Progenitor cell of endocrine pancreas (in vitro differentiated cells): Measurements from ENCODE around the gene CORO2B. TPM values are rescaled to one million over a fixed set of nuclear protein-coding genes. Genes with fewer than 3 reads are reported as not detected.

Source experiments
- DNase-seq: peaks from one replicate; pipeline ENCODE4 v3.0.0; 2021; ENCODE audit warnings: low spot score; ENCODE audit not compliant: unreplicated experiment
- H3K27ac Mint-ChIP-seq: 2 replicates; pipeline ENCODE4 v1.8.0; 2021; ENCODE audit warnings: mild to moderate bottlenecking, moderate library complexity, mixed read lengths
- H3K27me3 Mint-ChIP-seq: 2 replicates; pipeline ENCODE4 v1.8.0; 2021; ENCODE audit warnings: mixed read lengths
- H3K36me3 Mint-ChIP-seq: 2 replicates; pipeline ENCODE4 v1.8.0; 2022; ENCODE audit warnings: mixed read lengths; ENCODE audit not compliant: insufficient read depth
- H3K4me1 Mint-ChIP-seq: 2 replicates; pipeline ENCODE4 v1.8.0; 2021; ENCODE audit warnings: low read depth, mixed read lengths
- H3K4me3 Mint-ChIP-seq: 2 replicates; pipeline ENCODE4 v1.8.0; 2021; ENCODE audit warnings: low read depth, mild to moderate bottlenecking, moderate library complexity, mixed read lengths
- H3K9me3 Mint-ChIP-seq: 2 replicates; pipeline ENCODE4 v1.8.0; 2021; ENCODE audit warnings: low read depth, mixed read lengths
- long read RNA-seq: library from polyadenylated mRNA; unstranded; transcript quantifications from one replicate; pipeline ENCODE4 v2.0.0, GENCODE V29; 2020
- total RNA-seq: library from RNA; stranded (reverse); gene quantifications from 2 replicates; pipeline ENCODE4 v1.2.1, GENCODE V29; 2021
- TF ChIP-seq, protein P1 (sequence below): fragments of 200-600 bp; sonication (generic); IDR thresholded peaks from one replicate; pipeline ENCODE4 v1.5.0; 2021; ENCODE audit warnings: antibody characterized with exemption, mild to moderate bottlenecking; ENCODE audit not compliant: unreplicated experiment

Gene CORO2B, protein sequence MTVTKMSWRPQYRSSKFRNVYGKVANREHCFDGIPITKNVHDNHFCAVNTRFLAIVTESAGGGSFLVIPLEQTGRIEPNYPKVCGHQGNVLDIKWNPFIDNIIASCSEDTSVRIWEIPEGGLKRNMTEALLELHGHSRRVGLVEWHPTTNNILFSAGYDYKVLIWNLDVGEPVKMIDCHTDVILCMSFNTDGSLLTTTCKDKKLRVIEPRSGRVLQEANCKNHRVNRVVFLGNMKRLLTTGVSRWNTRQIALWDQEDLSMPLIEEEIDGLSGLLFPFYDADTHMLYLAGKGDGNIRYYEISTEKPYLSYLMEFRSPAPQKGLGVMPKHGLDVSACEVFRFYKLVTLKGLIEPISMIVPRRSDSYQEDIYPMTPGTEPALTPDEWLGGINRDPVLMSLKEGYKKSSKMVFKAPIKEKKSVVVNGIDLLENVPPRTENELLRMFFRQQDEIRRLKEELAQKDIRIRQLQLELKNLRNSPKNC
- total RNA-seq, result 1.5 and 2.0 TPM in 2 replicates
- long read RNA-seq, result 0 reads

DNA sequence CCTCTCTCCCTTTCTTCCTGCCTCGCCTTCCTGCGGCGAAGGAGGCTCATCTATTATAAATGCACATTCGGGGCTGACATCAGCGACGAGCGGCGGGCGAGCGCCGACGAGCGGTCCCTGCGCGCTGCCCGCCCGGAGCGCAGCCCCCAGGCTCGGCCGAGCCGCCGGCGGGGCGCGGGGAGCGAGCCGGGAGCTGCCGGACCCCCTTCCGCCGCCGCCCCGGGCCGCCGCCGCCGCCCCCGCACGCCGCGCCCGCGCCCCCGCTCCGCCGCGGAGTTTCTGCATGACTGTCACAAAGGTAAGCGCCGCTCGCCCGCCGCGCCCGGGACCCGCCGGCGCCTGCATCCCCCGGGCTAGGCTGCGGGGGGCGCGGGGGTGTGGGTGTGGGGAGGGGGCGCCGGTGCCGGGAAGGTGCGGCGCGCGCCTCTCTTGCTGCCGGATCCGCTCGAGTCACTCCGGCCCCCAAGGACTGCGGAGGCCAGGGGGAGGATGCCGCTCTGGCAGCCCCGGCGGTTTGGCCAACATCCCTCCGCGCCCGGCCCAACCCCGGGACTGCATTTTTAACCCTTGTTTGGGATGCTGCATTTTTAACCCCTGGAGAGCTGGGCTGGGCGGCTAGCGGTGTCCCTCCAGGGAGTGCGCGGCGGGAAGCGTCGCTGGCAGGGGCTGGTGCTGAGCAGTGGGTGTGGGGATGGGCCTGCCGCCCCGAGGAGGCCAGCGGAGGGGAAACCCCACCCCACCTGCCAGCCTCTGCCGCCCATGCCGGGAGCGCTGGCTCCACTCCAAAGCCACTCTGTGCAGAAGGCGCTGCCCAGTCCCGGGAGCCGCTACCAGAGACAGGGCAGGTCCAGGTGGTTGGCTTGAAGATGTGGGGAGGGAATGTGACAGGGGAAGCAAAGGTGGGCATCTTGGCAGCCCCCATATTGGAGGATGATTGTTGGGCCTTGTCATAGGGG, at the start of gene CORO2B:
Gene CORO2B, plus strand, starts transcription at position 14 of the 956 bp plus-strand sequence. Its CDS starts 270 bp downstream, at position 284.
- peaks cover 4% of the 10 kb centered on the region for H3K4me1 Mint-ChIP-seq
- H3K36me3 Mint-ChIP-seq, result no peaks in the 10 kb centered on the region
- peak within 1 kb of the TSS; percentile 57 for H3K27ac Mint-ChIP-seq
- peak within 1 kb of the TSS; percentile 69 for H3K4me3 Mint-ChIP-seq
- peaks cover 72% of the 10 kb centered on the region for H3K27me3 Mint-ChIP-seq
- no peaks in the 10 kb centered on the region for H3K9me3 Mint-ChIP-seq
- DNase-seq, result peak; percentile 32
- TF ChIP-seq, protein P1, sequence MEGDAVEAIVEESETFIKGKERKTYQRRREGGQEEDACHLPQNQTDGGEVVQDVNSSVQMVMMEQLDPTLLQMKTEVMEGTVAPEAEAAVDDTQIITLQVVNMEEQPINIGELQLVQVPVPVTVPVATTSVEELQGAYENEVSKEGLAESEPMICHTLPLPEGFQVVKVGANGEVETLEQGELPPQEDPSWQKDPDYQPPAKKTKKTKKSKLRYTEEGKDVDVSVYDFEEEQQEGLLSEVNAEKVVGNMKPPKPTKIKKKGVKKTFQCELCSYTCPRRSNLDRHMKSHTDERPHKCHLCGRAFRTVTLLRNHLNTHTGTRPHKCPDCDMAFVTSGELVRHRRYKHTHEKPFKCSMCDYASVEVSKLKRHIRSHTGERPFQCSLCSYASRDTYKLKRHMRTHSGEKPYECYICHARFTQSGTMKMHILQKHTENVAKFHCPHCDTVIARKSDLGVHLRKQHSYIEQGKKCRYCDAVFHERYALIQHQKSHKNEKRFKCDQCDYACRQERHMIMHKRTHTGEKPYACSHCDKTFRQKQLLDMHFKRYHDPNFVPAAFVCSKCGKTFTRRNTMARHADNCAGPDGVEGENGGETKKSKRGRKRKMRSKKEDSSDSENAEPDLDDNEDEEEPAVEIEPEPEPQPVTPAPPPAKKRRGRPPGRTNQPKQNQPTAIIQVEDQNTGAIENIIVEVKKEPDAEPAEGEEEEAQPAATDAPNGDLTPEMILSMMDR, result no peak

DNA sequence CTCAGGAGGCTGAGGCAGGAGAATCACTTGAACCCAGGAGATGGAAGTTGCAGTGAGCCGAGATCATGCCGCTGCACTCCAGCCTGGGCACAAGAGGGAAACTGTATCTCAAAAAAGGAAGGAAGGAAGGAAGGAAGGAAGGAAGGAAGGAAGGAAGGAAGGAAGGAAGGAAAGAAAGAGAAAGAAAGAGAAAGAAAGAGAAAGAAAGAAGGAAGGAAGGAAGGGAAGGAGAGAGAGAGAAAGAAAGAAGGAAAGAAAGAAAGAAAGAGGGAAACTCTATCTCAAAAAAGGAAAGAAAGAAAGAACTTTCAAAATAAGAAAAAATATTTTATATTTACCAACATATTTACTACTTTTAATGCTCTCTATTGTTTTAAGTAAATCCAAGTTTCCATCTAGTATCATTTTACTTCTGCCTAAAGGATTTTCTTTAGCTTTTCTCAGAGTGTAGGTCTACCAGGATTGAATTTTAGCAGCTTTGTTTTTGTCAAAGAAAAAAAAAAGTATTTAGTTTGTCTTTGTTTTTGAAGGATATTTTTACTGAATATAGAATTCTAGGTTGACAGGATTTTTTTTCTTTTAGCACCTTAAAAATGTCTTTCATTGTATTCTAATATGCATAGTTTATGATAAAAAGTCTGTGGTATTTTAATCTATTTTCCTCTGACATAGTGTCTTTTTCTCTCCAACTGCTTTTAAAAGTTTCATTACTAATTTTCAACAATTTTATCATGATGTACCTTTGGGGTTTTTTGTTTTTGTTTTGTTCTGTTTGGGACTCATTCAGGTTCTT, 47.2 kb upstream of the CORO2B start:
- TF ChIP-seq, protein P1, result no peak
- no peak overlapping the region for H3K27ac Mint-ChIP-seq

DNA sequence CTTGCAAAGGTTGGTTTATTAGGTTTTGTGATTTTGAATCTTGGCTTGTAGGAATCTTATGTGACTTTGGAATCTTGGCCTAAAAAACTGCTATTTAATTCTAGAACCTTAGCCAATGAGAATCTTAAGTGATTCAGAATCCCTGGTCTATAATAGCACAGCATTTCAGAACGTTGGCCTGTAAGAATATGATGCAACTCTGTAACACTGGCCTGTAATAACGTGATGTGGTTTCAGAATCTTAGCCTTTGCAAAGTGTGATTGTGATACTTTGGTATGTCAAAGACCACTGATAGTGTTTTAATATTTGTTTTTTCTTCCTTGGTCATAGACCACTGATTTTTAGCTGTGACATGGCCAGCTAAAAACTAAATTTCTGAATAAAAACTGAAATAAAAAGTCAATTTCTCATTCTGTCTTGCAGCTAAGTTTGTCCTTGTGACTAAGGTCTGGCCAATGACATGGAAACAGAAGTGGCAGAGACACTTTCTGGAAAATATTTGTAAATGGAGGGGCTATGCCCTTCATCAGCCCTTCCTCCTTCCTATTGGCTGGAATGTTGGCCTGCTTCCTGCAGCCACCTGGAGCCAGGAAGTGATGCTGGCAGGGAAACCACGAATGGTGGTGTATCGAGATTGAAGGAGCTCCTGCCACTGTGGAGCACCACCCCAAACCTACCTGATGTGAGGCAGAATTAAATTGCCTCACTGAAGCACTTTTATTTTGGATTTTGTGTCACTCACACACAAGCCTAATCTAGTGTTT, 42.3 kb upstream of the CORO2B start:
- H3K9me3 Mint-ChIP-seq, result peaks cover 11% of the 10 kb centered on the region
- no peak overlapping the region for H3K27ac Mint-ChIP-seq
- H3K27me3 Mint-ChIP-seq, result no peaks in the 10 kb centered on the region
- DNase-seq, result no peak
- peaks cover 3% of the 10 kb centered on the region for H3K36me3 Mint-ChIP-seq
- no peaks in the 10 kb centered on the region for H3K4me1 Mint-ChIP-seq
- no peak overlapping the region for H3K4me3 Mint-ChIP-seq
- TF ChIP-seq, protein P1, result no peak

More for the DNA sequence above, 47.2 kb upstream of the CORO2B start:
- no peak for DNase-seq
- Mint-ChIP-seq H3K4me1 (peaks cover 8% of the 10 kb centered on the region), H3K4me3 (no peak overlapping the region), H3K27me3 (peaks cover 4% of the 10 kb centered on the region), H3K9me3 (peaks cover 19% of the 10 kb centered on the region), H3K36me3 (peaks cover 3% of the 10 kb centered on the region)

DNA sequence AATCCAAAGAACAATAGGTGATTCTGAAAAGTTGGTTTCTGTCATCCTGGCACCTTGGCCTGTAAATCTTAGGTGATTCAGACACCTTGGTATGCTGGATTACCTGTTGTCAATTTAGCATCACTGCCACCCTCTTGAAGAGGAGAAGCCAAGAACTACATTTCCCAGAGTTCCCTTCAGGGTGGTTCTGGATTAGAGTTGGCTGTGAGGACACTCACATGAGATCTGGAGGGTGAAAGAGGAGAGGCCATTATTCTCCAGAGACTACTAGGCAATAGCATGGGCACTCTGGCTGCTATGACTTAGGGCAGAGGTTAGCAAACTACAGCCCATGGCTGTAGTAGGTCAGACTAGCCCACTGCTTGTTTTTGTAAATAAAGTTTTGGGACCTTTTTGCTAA, 41.7 kb upstream of the CORO2B start:
- DNase-seq, result no peak
- Mint-ChIP-seq H3K27me3 (no peaks in the 10 kb centered on the region), H3K4me1 (no peaks in the 10 kb centered on the region), H3K4me3 (no peak overlapping the region), H3K9me3 (peaks cover 9% of the 10 kb centered on the region), H3K36me3 (peaks cover 3% of the 10 kb centered on the region), H3K27ac (no peak overlapping the region)
- TF ChIP-seq, protein P1, result no peak
